Measurements from ENCODE around the gene HHIPL1. TPM values are rescaled to one million over a fixed set of nuclear protein-coding genes. Genes with fewer than 3 reads are reported as not detected.
A peak's percentile ranks its signal among the peaks of the same experiment; 100 is the strongest.

The HHIPL1 gene
- polyA plus RNA-seq, 1 donor = 0.94 TPM

GRCh38 chr14:99611646-99612045 is 33.3 kb upstream of the HHIPL1 start:
- DNase-seq = peak in 1 of 2 donors; percentile 79
- no peaks in the 10 kb centered on the region for H3K36me3 ChIP-seq (ENCODE audit: control insufficient read depth, insufficient read depth, low read length)
- H3K4me3 ChIP-seq (ENCODE audit: low read length) = no peak overlapping the region
- H3K27ac ChIP-seq (ENCODE audit: low read length) = peak overlapping the region; percentile 89
- no CpG with 5 or more reads among the region's 4 CpGs for WGBS (ENCODE audit: insufficient coverage, low lambda C conversion rate)
- H3K4me1 ChIP-seq (ENCODE audit: control insufficient read depth, insufficient read depth, low read length) = peaks cover 21% of the 10 kb centered on the region
- H3K9me3 ChIP-seq (ENCODE audit: control insufficient read depth, low read depth, low read length) = no peaks in the 10 kb centered on the region
- no peaks in the 10 kb centered on the region for H3K27me3 ChIP-seq (ENCODE audit: control insufficient read depth, insufficient read depth, low read length)

GRCh38 chr14:99612071-99612737 is 32.7 kb upstream of the HHIPL1 start:
- H3K4me1 ChIP-seq (ENCODE audit: control insufficient read depth, insufficient read depth, low read length) = peaks cover 20% of the 10 kb centered on the region
- no peak overlapping the region for H3K4me3 ChIP-seq (ENCODE audit: low read length)
- WGBS (ENCODE audit: insufficient coverage, low lambda C conversion rate) = no CpG with 5 or more reads among the region's 11 CpGs
- no peaks in the 10 kb centered on the region for H3K27me3 ChIP-seq (ENCODE audit: control insufficient read depth, insufficient read depth, low read length)
- DNase-seq = peak; percentile 70 to 83
- H3K36me3 ChIP-seq (ENCODE audit: control insufficient read depth, insufficient read depth, low read length) = no peaks in the 10 kb centered on the region
- H3K9me3 ChIP-seq (ENCODE audit: control insufficient read depth, low read depth, low read length) = no peaks in the 10 kb centered on the region
- peak overlapping the region; percentile 89 for H3K27ac ChIP-seq (ENCODE audit: low read length)

GRCh38 chr14:99612738-99613330 is 32.1 kb upstream of the HHIPL1 start:
- 33% methylated on average over 1 of the region's 8 CpGs for WGBS (ENCODE audit: insufficient coverage, low lambda C conversion rate)

GRCh38 chr14:99615497-99616157 is 29.3 kb upstream of the HHIPL1 start:
- Histone ChIP-seq H3K27me3 (ENCODE audit: control insufficient read depth, insufficient read depth, low read length) (no peaks in the 10 kb centered on the region), H3K27ac (ENCODE audit: low read length) (no peak overlapping the region), H3K4me3 (ENCODE audit: low read length) (no peak overlapping the region), H3K9me3 (ENCODE audit: control insufficient read depth, low read depth, low read length) (no peaks in the 10 kb centered on the region), H3K4me1 (ENCODE audit: control insufficient read depth, insufficient read depth, low read length) (peaks cover 20% of the 10 kb centered on the region), H3K36me3 (ENCODE audit: control insufficient read depth, insufficient read depth, low read length) (no peaks in the 10 kb centered on the region)
- 78% methylated on average over 4 of the region's 7 CpGs for WGBS (ENCODE audit: insufficient coverage, low lambda C conversion rate)
- DNase-seq = no peak

More at GRCh38 chr14:99612738-99613330, 32.1 kb upstream of the HHIPL1 start:
- Histone ChIP-seq H3K36me3 (ENCODE audit: control insufficient read depth, insufficient read depth, low read length) (no peaks in the 10 kb centered on the region), H3K27me3 (ENCODE audit: control insufficient read depth, insufficient read depth, low read length) (no peaks in the 10 kb centered on the region), H3K4me3 (ENCODE audit: low read length) (no peak overlapping the region), H3K4me1 (ENCODE audit: control insufficient read depth, insufficient read depth, low read length) (peaks cover 20% of the 10 kb centered on the region), H3K27ac (ENCODE audit: low read length) (peak overlapping the region; percentile 89), H3K9me3 (ENCODE audit: control insufficient read depth, low read depth, low read length) (no peaks in the 10 kb centered on the region)
- peak in 1 of 2 donors; percentile 40 for DNase-seq

GRCh38 chr14:99616832-99617800 is 27.8 kb upstream of the HHIPL1 start:
- Histone ChIP-seq H3K4me3 (ENCODE audit: low read length) (no peak overlapping the region), H3K9me3 (ENCODE audit: control insufficient read depth, low read depth, low read length) (no peaks in the 10 kb centered on the region), H3K4me1 (ENCODE audit: control insufficient read depth, insufficient read depth, low read length) (peaks cover 13% of the 10 kb centered on the region), H3K36me3 (ENCODE audit: control insufficient read depth, insufficient read depth, low read length) (no peaks in the 10 kb centered on the region), H3K27me3 (ENCODE audit: control insufficient read depth, insufficient read depth, low read length) (no peaks in the 10 kb centered on the region), H3K27ac (ENCODE audit: low read length) (no peak overlapping the region)
- 55% methylated on average over 6 of the region's 16 CpGs for WGBS (ENCODE audit: insufficient coverage, low lambda C conversion rate)
- DNase-seq = no peak

- H3K27me3 ChIP-seq (ENCODE audit: control insufficient read depth, insufficient read depth, low read length) = no peaks in the 10 kb centered on the region
- H3K4me3 ChIP-seq (ENCODE audit: low read length) = no peak overlapping the region
- H3K9me3 ChIP-seq (ENCODE audit: control insufficient read depth, low read depth, low read length) = no peaks in the 10 kb centered on the region
- no peaks in the 10 kb centered on the region for H3K4me1 ChIP-seq (ENCODE audit: control insufficient read depth, insufficient read depth, low read length)
- WGBS (ENCODE audit: insufficient coverage, low lambda C conversion rate) = no CpG with 5 or more reads among the region's 13 CpGs
- peak in 1 of 2 donors; percentile 29 for DNase-seq
- H3K27ac ChIP-seq (ENCODE audit: low read length) = no peak overlapping the region
- no peaks in the 10 kb centered on the region for H3K36me3 ChIP-seq (ENCODE audit: control insufficient read depth, insufficient read depth, low read length)
Observed at GRCh38 chr14:99619835-99620834, 24.8 kb upstream of the HHIPL1 start.

- H3K27me3 ChIP-seq (ENCODE audit: control insufficient read depth, insufficient read depth, low read length) = no peaks in the 10 kb centered on the region
- no peaks in the 10 kb centered on the region for H3K36me3 ChIP-seq (ENCODE audit: control insufficient read depth, insufficient read depth, low read length)
- DNase-seq = peak in 1 of 2 donors; percentile 60
- H3K27ac ChIP-seq (ENCODE audit: low read length) = no peak overlapping the region
- no CpG with 5 or more reads among the region's 6 CpGs for WGBS (ENCODE audit: insufficient coverage, low lambda C conversion rate)
- H3K4me3 ChIP-seq (ENCODE audit: low read length) = no peak overlapping the region
- no peaks in the 10 kb centered on the region for H3K4me1 ChIP-seq (ENCODE audit: control insufficient read depth, insufficient read depth, low read length)
- no peaks in the 10 kb centered on the region for H3K9me3 ChIP-seq (ENCODE audit: control insufficient read depth, low read depth, low read length)
Observed at GRCh38 chr14:99621948-99622347, 23.0 kb upstream of the HHIPL1 start.

- DNase-seq = no peak
- Histone ChIP-seq H3K36me3 (ENCODE audit: control insufficient read depth, insufficient read depth, low read length) (no peaks in the 10 kb centered on the region), H3K4me1 (ENCODE audit: control insufficient read depth, insufficient read depth, low read length) (peaks cover 3% of the 10 kb centered on the region), H3K27ac (ENCODE audit: low read length) (no peak overlapping the region), H3K4me3 (ENCODE audit: low read length) (no peak overlapping the region), H3K9me3 (ENCODE audit: control insufficient read depth, low read depth, low read length) (no peaks in the 10 kb centered on the region), H3K27me3 (ENCODE audit: control insufficient read depth, insufficient read depth, low read length) (no peaks in the 10 kb centered on the region)
- WGBS (ENCODE audit: insufficient coverage, low lambda C conversion rate) = no CpG with 5 or more reads among the region's 6 CpGs
Observed at GRCh38 chr14:99624024-99624423, 20.9 kb upstream of the HHIPL1 start.

- no CpG with 5 or more reads among the region's 13 CpGs for WGBS (ENCODE audit: insufficient coverage, low lambda C conversion rate)
- Histone ChIP-seq H3K4me1 (ENCODE audit: control insufficient read depth, insufficient read depth, low read length) (peaks cover 3% of the 10 kb centered on the region), H3K4me3 (ENCODE audit: low read length) (no peak overlapping the region), H3K9me3 (ENCODE audit: control insufficient read depth, low read depth, low read length) (no peaks in the 10 kb centered on the region), H3K27me3 (ENCODE audit: control insufficient read depth, insufficient read depth, low read length) (no peaks in the 10 kb centered on the region), H3K36me3 (ENCODE audit: control insufficient read depth, insufficient read depth, low read length) (no peaks in the 10 kb centered on the region), H3K27ac (ENCODE audit: low read length) (no peak overlapping the region)
- DNase-seq = no peak
Observed at GRCh38 chr14:99624971-99625370, 20.0 kb upstream of the HHIPL1 start.
